Measurements from ENCODE around the gene RUFY1.
"Not testable (repeated sequence)": the region's sequence is repeated elsewhere in the genome, so short reads cannot be mapped to it uniquely, and the experiment has no call there.

Gene RUFY1

GRCh38 chr5:179657302-179658178, 107.2 kb downstream of the RUFY1 start:
- H3K4me1 ChIP-seq (ENCODE audit: control insufficient read depth, insufficient read depth, low read length); H3K4me3 ChIP-seq (ENCODE audit: insufficient read depth, low read depth, low read length); H3K27me3 ChIP-seq (ENCODE audit: control insufficient read depth, insufficient read depth, low read length, poor library complexity, severe bottlenecking); H3K9me3 ChIP-seq (ENCODE audit: control insufficient read depth, low read length); H3K36me3 ChIP-seq (ENCODE audit: control insufficient read depth, insufficient read depth, low read length); H3K27ac ChIP-seq (ENCODE audit: insufficient read depth, low read depth, low read length, poor library complexity, severe bottlenecking): not testable (repeated sequence)
- 36 to 41% methylated on average over 7 to 8 of the region's 50 CpGs for WGBS, 2 experiments

- not testable (repeated sequence) for H3K27ac ChIP-seq (ENCODE audit: insufficient read depth, low read depth, low read length, poor library complexity, severe bottlenecking); H3K36me3 ChIP-seq (ENCODE audit: control insufficient read depth, insufficient read depth, low read length); H3K9me3 ChIP-seq (ENCODE audit: control insufficient read depth, low read length); H3K27me3 ChIP-seq (ENCODE audit: control insufficient read depth, insufficient read depth, low read length, poor library complexity, severe bottlenecking); H3K4me1 ChIP-seq (ENCODE audit: control insufficient read depth, insufficient read depth, low read length)
- WGBS, 2 experiments: 32% methylated on average over 10 to 11 of the region's 29 CpGs
- peak overlapping the region; percentile 37 for H3K4me3 ChIP-seq (ENCODE audit: insufficient read depth, low read depth, low read length)
Measured at GRCh38 chr5:179658179-179658856, 108.0 kb downstream of the RUFY1 start.

Data from ectodermal cell (in vitro differentiated cells).